NCI-H1092 (cell line): Measurements from ENCODE around the gene TRPM3.

ENCODE experiments used
- DNase-seq: peaks from one replicate; lab custom pipeline; 2025; lab: John Stamatoyannopoulos, UW

TRPM3 gene

DNA sequence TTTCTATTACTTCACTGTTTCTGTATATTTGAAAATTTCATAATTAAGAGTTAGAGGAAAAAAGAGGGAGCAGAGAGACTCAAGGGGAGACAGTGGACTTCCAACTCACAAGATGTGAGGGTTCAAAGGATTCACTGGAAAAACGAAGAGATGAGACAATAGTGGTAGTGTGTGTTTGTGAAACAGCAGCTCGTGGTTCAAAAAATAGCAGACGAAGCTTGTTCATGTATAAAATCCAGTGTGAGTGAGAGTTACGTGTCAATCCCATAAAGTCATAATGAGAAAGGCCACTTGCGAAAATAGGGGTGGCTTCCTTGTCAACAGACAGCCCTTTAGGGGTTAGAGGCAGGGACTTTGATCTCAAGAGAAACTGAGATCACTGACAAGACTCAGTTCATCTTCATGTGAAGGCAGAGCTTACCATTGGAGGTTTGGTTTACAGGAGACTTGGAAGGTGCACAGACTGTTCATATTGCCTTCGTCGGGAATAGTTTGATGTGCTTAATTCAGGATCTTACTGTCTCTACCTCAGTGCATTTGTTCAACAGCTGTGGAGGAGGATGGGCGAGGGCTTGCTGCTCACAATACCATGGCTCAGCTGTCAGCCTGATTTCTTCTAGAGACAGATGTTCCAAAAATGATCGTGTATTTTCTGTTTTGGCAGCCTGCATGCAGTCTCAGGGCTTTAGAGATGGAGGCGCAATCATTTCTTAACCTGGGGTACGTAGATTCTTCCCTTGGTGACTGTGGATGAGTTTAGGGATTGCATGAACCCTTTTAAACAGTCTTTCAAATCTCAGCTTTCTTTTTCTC is 601.3 kb downstream of the TRPM3 start:
- no peak for DNase-seq

GRCh38 chr9:70517926-70518610 is 603.4 kb downstream of the TRPM3 start:
- DNase-seq = no peak

GRCh38 chr9:70514273-70514672 is 607.1 kb downstream of the TRPM3 start:
- no peak for DNase-seq

DNA sequence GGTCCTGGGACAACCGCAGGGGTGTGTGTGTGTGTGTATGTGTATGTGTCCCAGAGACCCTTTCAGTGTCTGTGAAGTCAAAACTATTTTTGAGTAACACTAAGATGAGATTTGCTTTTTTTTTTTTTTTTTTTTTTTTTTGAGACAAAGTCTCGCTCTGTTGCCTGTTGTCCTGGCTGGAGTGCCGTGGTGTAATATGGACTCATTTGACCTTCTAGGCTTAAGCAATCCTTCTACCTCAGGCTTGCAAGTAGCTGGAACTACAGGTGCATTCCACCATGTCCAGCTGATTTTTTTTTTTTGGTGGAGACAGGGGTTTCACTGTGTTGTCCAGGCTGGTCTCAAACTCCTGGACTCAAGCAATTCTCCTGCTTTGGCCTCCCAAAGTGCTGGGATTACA is 609.6 kb downstream of the TRPM3 start:
- no peak for DNase-seq

- DNase-seq = peak; percentile 3
Observed at GRCh38 chr9:70510157-70510770, 611.2 kb downstream of the TRPM3 start.

DNA sequence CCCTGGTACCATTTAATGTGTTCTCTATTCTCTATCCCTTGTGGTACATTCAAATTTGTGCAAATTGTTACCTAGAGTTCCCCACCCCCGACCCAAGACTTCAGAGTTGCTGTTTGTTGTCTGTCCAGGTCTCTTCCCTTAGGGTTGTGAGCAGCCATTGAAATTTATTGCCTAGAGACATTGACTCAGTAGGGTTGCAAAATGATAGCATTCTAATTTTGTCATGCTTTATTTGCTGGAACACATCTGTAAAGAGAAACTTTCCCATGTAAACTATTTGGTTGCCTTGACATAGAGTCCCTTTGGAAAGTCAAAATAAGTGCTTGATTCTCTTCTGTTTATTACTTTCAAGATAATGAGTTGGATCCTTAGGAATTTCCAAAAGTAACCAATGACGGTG is 615.3 kb downstream of the TRPM3 start:
- no peak for DNase-seq

DNA sequence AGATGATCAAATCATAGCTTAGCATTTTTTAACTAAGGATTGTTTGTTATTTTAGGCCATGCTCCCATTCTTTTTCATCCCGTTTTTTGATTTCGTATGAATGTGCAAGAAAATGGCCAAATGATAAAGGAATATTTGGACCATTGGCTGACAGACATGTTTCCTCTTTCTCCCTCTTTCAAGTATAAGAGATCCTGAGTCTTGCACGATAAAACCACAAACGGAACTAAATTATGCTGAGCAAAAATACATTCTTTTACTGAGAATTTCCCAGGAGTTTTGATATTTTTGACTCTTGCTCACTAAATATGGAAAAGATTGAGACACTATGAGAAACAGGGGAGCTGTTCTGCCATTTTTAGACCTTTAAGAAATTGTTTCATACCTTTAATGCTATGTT is 616.6 kb downstream of the TRPM3 start:
- no peak for DNase-seq

GRCh38 chr9:70502690-70503089 is 618.7 kb downstream of the TRPM3 start:
- DNase-seq = no peak

GRCh38 chr9:70500793-70501192 is 620.6 kb downstream of the TRPM3 start:
- DNase-seq = no peak

GRCh38 chr9:70499621-70500020 is 621.8 kb downstream of the TRPM3 start:
- no peak for DNase-seq

- no peak for DNase-seq
Observed at GRCh38 chr9:70498866-70499265, 622.6 kb downstream of the TRPM3 start.

DNA sequence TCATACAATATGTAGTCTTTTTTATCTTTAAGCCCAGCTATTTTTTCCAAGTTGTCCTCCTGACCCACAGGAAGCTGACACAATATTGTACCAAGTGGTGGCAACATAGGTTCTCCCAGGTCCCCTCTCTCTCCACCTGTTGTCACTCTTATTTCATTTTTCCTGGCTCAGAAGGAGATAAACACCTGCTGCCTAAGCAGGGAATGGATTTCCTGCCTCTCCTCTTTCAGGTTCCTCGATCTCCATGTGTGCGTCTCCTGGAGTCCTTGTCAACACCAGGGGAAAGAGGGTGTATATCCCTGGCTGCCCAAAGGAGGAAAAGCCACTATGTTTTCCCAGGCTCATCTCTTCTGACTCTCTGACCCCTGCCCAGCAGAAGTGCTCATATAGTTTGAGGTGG is 625.2 kb downstream of the TRPM3 start:
- DNase-seq = no peak

GRCh38 chr9:70495514-70495913 is 625.9 kb downstream of the TRPM3 start:
- DNase-seq = no peak

DNA sequence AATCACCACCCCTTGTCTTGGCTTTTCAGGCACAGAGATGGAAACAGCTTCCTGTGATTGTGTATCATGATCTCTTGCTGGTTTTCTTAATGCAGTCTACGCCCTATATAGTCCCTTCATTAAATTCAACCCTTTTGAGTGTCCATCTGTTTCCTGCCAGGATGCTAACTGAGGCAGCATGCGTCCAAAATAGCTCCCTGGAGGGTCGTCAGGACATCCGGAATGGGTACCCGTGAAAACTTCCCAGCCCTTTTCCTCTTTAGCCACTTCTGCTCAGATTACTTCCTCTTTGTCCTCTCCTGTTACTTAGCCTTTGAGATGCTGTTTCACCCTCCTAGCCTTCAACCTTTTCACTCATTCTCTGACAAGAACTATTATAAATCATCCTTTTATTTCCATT is 627.2 kb downstream of the TRPM3 start:
- DNase-seq = no peak

- DNase-seq = no peak
Observed at GRCh38 chr9:70493029-70493428, 628.4 kb downstream of the TRPM3 start.

DNA sequence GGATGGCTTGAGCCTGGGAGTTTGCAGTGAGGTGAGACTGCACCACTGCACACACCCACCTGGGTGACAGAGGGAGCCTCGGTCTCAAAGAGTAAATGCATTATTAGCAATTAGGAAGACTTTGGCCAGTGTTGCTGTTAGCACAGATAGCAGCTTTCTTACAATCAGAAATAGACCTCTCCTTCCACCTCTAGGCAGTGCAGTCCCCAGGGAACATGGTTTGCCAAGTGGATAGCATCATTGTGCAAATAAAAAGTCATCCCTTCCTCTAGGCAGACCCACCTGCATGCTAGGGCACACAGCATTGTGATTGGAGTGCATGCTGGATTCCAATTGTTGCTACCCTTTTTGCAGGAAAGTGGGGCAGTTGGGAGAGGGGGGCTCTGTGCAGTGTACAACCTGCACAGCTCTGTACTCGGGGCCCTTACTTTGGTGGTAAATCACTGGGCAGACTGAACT is 629.1 kb downstream of the TRPM3 start:
- peak; percentile 38 for DNase-seq

GRCh38 chr9:70491426-70492318 is 629.7 kb downstream of the TRPM3 start:
- DNase-seq = no peak

DNA sequence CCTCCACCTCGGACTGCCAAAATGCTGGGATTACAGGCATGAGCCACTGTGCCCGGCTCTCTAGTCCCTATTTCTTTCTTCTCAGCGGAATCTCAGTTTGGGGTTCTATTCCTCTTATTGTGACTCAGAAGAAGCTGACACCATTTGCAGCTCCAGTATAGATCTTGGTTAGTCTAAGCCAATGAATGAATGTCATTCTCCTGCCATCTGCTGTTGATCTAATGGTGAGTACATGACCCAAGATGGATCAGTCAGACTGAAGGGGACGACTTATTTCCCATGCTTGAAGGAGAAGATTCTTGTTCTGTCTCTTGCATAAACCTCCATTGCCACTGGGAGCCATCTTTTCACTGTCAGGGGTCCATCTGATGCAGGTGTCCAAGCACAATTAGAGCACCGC is 630.9 kb downstream of the TRPM3 start:
- DNase-seq = no peak

GRCh38 chr9:70488793-70489105 is 632.7 kb downstream of the TRPM3 start:
- DNase-seq = no peak

GRCh38 chr9:70488098-70488792 is 633.2 kb downstream of the TRPM3 start:
- no peak for DNase-seq

DNA sequence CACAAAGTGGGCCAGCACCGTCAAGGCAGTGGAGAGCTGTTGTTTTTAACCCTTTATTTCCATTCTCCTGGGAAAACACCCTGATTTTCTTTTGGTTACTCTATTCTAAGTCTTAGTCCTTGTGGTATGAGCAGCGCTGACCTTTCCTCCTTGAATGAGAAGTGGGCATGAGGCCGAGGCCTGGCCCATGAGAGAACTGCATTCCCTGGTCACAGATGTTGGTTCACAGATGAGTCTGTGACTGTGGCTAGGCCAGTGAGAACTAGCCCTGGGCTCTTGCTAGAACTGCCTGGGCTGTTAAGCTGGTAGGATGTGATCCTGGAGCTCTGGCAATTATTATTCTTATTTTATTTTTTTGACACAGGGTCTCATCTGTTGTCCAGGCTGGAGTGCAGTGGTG is 635.3 kb downstream of the TRPM3 start:
- no peak for DNase-seq
